ENCODE results near the gene SLC6A12.
"Not testable (repeated sequence)": the region's sequence is repeated elsewhere in the genome, so short reads cannot be mapped to it uniquely, and the experiment has no call there.

Gene SLC6A12

GRCh38 chr12:236445-236844 lies 22.5 kb upstream of the SLC6A12 start:
- DNase-seq (ENCODE audit: low read depth in 1 of 2, low spot score in 1 of 2) = no peak
- H3K4me3 ChIP-seq (replicated peaks; ENCODE audit: insufficient read depth, low read length) = no peak overlapping the region
- H3K27me3 ChIP-seq (ENCODE audit: insufficient read depth, poor library complexity, severe bottlenecking) = no peaks in the 10 kb centered on the region
- TF ChIP-seq GABPA (IDR thresholded peaks at IDR 0.05; ENCODE audit: low read depth) (no peak), POLR2AphosphoS5 (IDR thresholded peaks at IDR 0.05; ENCODE audit: low read depth) (no peak), SPI1 (IDR thresholded peaks at IDR 0.05; ENCODE audit: borderline replicate concordance, low read depth) (no peak), REST (IDR thresholded peaks at IDR 0.05; ENCODE audit: insufficient replicate concordance, low read depth) (no peak), CTCF (IDR thresholded peaks at IDR 0.05; ENCODE audit: insufficient read depth, low read length) (no peak)
- H3K27ac ChIP-seq (replicated peaks) = no peak overlapping the region

GRCh38 chr12:235967-236366 lies 22.0 kb upstream of the SLC6A12 start:
- not testable (repeated sequence) for H3K27me3 ChIP-seq (ENCODE audit: insufficient read depth, poor library complexity, severe bottlenecking); H3K4me3 ChIP-seq (replicated peaks; ENCODE audit: insufficient read depth, low read length); H3K27ac ChIP-seq (replicated peaks); DNase-seq (ENCODE audit: low read depth in 1 of 2, low spot score in 1 of 2)

- Histone ChIP-seq H3K27ac (replicated peaks) (no peak overlapping the region), H3K4me3 (replicated peaks; ENCODE audit: insufficient read depth, low read length) (no peak overlapping the region), H3K27me3 (ENCODE audit: insufficient read depth, poor library complexity, severe bottlenecking) (no peaks in the 10 kb centered on the region)
- no peak for TF ChIP-seq POLR2AphosphoS5 (IDR thresholded peaks at IDR 0.05; ENCODE audit: low read depth)
- TF ChIP-seq REST (IDR thresholded peaks at IDR 0.05; ENCODE audit: insufficient replicate concordance, low read depth) = no peak
- no peak for TF ChIP-seq CTCF (IDR thresholded peaks at IDR 0.05; ENCODE audit: insufficient read depth, low read length)
- TF ChIP-seq GABPA (IDR thresholded peaks at IDR 0.05; ENCODE audit: low read depth) = no peak
- TF ChIP-seq SPI1 (IDR thresholded peaks at IDR 0.05; ENCODE audit: borderline replicate concordance, low read depth) = no peak
- DNase-seq (ENCODE audit: low read depth in 1 of 2, low spot score in 1 of 2) = no peak
Measured at GRCh38 chr12:234891-235415, 21.0 kb upstream of the SLC6A12 start.

- H3K27ac ChIP-seq (replicated peaks) = no peak overlapping the region
- no peak overlapping the region for H3K4me3 ChIP-seq (replicated peaks; ENCODE audit: insufficient read depth, low read length)
- H3K27me3 ChIP-seq (ENCODE audit: insufficient read depth, poor library complexity, severe bottlenecking) = no peaks in the 10 kb centered on the region
- TF ChIP-seq GABPA (IDR thresholded peaks at IDR 0.05; ENCODE audit: low read depth) = no peak
- no peak for DNase-seq (ENCODE audit: low read depth in 1 of 2, low spot score in 1 of 2)
Measured at GRCh38 chr12:234019-234418, 20.1 kb upstream of the SLC6A12 start.

- peak; percentile 39; the same call in 1 of the 2 replicates for TF ChIP-seq SPI1 (IDR thresholded peaks at IDR 0.05; ENCODE audit: borderline replicate concordance, low read depth)
- no peak for TF ChIP-seq POLR2AphosphoS5 (IDR thresholded peaks at IDR 0.05; ENCODE audit: low read depth)
- Histone ChIP-seq H3K4me3 (replicated peaks; ENCODE audit: insufficient read depth, low read length) (no peak overlapping the region), H3K27me3 (ENCODE audit: insufficient read depth, poor library complexity, severe bottlenecking) (no peaks in the 10 kb centered on the region), H3K27ac (replicated peaks) (no peak overlapping the region)
- peak in 1 of 2 experiments; percentile 28 for DNase-seq (ENCODE audit: low read depth in 1 of 2, low spot score in 1 of 2)
Measured at GRCh38 chr12:233615-233968, 19.6 kb upstream of the SLC6A12 start.

All from HL-60 (cell line).